GM18505 (cell line): ENCODE results near the gene TACSTD2.
"Not testable (repeated sequence)": the region's sequence is repeated elsewhere in the genome, so short reads cannot be mapped to it uniquely, and the experiment has no call there.

Experiments used
- ATAC-seq: cut with Tn5 transposase; IDR thresholded peaks from one replicate; pipeline ENCODE4 v1.9.1; 2021; ENCODE audit not compliant: unreplicated experiment
- POLR2A ChIP-seq: IDR thresholded peaks from 4 replicates; pipeline ENCODE4 v1.6.1; 2011; ENCODE audit warnings: borderline replicate concordance; ENCODE audit not compliant: insufficient read depth, insufficient read length; ENCODE audit errors: extremely low read depth

The TACSTD2 gene

DNA sequence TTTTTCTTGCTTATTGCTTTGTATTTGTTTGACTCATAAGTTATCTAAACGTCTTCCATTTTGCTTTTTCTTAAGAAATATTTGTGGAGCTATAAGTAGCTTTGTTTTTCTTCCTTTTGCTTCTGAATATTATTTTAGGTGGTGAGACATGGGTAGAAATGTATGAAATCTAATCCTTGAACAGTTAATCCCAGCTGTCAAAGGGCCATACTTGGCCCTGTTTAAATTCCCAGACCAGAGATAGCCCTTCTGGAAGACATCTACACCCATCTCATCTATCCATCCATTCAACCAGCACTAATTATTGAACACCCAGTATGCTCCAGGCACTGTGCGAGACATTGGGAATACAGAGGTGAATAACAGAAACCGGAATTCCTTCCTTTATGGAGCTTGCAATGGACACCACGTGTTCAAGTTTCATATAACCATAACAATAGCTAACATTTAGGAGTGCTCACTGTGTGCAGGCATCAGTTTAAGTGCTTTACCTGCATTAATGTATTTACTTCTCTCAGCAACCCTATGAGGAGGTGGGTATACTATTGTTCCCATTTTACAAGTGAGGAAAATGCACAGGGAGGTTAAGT lies 8.7 kb downstream of the TACSTD2 start:
- no peak for TF ChIP-seq POLR2A
- no peak for ATAC-seq

DNA sequence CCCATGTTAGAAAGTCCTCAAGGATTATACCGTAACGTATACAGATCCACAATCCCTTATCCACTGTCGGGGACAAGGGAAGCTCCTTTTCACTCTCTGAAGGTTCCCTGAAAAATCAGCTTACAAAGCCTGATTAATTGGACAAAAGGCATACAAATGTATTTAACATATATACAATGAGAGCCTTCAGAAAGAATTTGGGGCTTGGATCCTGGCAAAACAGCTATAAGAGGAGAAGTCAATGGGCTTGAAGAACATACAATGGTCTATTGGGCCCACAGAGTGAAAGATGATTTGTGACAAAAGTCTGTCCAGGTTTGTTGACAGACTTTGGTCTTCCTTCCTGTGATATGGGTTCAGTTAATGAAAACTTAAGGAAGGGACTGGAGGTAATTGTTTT lies 10.7 kb downstream of the TACSTD2 start:
- no peak for ATAC-seq
- no peak for TF ChIP-seq POLR2A

DNA sequence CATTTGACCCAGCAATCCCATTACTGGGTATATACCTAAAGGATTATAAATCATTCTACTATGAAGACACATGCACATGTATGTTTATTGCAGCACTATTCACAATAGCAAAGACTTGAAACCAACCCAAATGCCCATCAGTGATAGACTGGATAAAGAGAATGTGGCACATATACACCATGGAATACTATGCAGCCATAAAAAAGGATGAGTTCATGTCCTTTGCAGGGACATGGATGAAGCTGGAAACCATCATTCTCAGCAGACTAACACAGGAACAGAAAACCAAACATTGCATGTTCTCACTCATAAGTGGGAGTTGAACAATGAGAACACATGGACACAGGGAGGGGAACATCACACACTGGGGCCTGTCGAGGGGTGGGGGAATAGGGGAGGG lies 13.3 kb downstream of the TACSTD2 start:
- ATAC-seq = not testable (repeated sequence)

DNA sequence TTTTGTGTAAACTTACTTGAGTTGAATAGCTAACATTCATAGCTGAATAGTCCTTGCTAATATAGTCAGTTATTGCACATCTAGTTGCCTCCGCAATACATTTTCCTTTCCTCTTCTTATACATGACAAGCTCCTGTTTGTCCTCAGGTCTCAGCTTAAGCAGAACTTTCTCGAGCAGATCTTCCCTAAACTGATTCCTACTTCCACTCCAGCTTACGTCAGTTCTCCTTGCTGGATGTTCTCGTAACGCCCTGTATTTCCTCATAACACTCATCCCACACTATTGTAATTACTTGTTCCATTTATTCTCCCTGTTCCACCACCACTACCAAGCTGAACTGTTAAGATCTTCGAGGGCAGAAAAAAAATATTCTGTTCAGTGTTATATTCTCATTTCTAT lies 15.4 kb downstream of the TACSTD2 start:
- no peak for TF ChIP-seq POLR2A
- ATAC-seq = no peak

DNA sequence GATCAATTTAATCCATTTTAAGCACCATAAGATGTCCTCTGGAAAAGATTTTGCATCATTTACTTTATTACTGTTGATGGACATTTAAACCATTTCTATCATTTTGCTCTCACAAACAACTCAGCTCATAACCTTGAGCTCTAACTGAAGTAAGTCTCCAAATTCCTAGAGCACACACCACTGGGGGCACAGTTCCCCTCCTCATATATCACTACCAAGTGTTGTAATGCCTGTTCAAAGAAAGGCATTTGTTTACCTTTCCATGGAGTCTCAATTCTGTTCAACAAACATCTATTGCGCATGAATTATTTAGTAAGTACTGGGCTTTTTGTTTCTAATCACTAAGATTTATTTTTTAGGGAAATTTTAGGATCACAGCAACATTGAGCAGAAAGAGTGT lies 21.7 kb downstream of the TACSTD2 start:
- TF ChIP-seq POLR2A = no peak
- ATAC-seq = no peak

DNA sequence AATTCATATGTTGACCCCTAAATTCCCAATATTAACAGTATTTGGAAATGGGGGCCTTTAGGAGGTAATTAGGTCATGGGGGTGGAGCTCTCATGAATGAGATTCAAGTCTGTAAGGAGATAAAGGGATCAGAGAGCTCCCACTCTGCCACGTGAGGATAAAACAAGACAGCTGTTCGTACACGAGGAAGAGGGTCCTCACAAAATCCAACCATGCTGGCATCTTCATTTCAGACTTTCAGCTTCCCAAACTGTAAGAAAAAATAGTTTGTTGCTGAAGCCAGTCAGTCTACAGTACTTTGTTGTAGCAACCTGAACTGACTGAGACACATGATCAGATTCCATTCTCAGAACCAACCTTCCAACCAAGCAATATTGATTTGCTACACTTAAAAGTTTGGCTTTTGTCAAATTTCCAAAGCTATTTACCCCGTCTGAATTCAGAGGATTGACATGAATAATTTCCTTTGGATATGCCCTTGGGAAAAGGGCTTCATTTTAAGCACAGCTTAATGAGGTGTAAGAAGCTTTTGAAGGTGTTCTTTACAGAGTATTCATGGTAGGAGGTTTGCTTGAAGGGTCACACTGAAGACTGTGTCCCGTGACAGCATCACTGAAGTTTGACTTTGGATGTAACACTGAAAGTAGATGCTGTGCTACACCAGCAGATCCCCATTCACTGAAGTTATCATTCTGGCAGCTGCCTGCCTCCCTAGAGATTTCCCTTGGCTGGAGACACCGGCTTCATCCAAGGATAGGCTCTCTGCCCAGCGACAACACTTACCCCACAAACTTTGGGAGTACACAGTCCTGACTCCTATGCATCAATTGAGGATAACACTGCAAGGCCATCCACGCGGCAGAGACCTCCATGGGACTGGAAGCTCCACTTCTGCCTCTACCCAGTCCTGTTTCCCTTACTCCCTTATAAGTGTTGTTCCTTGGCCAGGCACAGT lies 25.6 kb downstream of the TACSTD2 start:
- TF ChIP-seq POLR2A = no peak
- ATAC-seq = no peak

DNA sequence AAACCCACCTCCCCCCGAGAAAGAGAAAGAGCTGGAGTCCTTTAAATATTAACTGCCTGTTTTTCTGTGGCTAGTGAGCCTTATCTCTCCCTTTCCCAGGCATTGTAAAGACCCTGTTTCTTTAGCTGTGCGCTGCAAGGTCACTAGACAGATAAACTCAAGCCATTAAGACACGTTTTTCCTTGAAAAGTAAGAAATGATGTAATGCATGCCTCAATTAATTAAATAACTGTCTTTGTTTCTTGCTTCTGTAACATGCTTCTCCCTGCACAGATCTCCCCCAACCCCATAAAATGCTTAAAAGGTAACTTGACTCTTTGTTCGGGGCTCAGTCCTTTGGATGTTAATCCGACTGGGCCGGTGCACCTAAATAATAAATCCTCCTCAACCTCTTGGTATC lies 27.8 kb downstream of the TACSTD2 start:
- not testable (repeated sequence) for ATAC-seq

DNA sequence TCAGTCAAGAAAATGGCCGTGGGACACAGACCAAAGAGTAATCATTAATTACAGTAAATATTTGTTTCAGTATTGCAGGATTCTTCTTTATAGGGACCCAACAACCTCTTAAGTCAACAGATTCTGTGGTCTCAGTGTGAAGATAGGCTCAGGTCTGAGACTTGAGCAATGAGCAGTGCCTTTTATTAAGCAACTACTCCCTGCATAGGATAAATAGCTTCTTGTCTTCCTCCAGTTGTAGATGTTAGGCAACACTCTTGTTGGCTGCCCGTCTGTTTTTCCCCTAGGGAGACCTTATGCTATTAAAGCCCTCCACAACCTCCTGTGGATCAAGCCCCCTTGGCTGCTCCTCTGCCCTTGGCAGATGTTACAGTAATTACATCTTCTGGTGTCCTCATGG lies 28.7 kb downstream of the TACSTD2 start:
- ATAC-seq = no peak
- TF ChIP-seq POLR2A = no peak

DNA sequence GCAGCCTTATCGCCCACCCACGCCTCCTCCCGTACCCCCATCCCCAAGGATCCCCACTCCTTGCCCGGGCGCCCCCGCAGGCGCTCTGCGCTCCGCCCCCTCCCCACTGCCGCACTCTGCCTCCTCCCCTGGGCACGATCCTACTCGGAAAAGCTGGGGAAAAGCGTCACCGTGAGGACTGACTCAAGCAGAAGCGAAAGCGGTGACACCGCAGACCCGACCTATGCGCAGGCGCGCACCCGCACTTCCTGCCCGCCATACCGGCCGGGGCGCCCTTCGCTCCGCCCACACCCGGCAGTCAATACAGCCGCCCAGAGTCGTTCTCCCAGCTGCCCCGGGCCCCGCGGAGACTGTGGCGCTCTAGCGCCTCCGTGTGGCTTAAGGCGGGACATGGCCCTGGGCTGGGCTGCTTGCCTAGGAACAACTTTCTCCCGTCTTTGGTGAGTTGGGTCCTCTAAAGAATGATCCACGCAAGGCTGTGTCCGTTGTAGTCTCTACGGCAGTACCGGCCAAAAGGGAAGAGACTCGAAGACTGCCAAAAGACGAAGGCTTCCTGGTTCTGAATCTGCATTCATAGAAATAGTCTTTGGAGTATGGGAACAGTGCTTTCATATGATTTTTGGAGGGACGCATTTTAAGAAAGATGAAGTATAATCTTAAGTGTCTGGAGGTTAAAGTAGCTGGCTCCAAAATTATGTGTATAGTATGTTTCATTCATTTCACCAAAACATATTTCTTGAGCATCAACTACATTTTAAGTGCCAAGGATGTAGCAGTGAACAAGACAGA lies 30.3 kb downstream of the TACSTD2 start, which contains the start of gene OMA1:
Gene OMA1, minus strand, starts transcription at position 207 of the 789 bp plus-strand sequence. CDS start 7,432 bp downstream, outside the sequence.
- TF ChIP-seq POLR2A = peak; percentile 93
- ATAC-seq = peak; percentile 96

DNA sequence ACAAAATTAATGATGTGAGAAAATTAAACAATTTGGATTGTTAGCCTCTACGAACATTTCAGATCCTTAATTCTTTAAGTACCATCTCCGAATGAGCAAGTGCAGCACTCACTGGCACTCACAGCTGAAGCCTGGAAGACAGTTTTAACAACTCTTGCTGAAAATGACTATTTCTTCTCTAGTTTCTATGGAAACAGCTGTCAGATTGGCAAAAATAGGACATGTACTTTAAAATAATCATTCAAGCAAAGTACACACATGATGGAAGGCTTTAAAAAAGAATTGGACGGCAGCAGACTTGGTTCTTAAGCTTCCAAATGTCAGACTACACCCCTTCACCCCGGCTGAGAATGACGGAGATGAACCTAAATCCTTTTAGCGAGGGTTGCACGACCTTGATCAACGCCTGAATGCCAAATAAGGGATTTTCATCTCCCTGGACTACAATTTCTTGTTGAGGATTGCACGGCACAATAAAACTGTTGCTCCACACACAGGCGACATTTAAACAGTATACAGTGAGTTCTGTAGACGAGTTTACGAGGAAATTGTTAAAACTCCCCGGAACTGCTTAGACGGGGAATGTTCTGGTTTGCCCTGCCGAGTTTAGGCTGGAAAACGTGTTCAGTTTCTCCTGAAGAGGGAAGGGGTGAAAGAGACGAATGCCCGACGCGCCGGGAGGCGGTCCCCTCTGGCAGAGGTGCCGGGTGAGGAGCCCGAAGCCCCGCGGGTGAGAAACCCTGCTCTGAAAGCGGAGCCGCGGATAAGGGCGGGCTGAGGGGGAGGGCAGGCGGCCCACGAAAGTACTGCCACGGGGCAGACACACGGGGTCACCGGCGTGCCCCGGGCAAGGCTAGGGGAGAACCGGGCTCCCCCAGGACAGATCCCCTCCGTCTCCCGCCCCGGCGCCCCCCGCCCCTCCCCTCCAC lies 31.2 kb downstream of the TACSTD2 start:
- peak; percentile 50 for ATAC-seq
- no peak for TF ChIP-seq POLR2A

DNA sequence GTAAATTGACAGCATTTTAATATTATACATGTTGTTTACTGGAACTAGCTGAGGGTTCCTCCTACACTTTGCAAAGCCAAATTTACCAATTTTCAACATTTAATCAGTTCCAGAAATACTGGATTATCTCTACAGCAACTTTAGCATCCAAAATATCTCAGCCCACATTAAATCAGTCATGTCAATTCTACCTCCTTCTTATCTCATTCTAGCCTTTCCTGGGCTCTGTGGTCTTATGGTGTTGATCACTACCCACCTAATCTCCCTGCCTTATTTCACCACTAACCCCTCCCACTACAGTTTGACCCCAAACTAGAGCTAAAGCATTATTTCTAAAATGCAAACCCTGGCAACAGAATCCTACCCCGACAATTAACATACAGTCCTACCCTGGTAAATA lies 33.8 kb downstream of the TACSTD2 start:
- TF ChIP-seq POLR2A = no peak

DNA sequence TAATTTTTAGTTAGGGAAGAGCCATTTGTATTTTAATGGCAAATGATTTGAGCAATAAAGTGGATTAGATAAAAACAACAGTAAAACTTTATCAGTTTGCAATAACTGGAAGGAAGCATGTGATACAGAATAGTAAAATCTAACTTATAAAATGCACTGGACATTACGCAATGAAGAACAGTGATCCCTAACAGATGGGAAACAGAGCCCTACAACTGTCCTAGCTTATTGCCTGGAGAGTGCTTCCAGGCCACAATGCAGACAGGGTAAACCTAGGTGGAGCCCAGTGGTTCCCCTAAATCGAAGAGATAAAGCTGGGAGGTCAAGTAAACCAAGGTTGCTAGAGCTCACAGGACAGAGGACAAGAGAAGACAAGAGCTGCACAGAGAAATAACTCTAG lies 37.5 kb downstream of the TACSTD2 start:
- ATAC-seq = no peak
- no peak for TF ChIP-seq POLR2A

More for the DNA sequence above, 33.8 kb downstream of the TACSTD2 start:
- ATAC-seq = no peak

DNA sequence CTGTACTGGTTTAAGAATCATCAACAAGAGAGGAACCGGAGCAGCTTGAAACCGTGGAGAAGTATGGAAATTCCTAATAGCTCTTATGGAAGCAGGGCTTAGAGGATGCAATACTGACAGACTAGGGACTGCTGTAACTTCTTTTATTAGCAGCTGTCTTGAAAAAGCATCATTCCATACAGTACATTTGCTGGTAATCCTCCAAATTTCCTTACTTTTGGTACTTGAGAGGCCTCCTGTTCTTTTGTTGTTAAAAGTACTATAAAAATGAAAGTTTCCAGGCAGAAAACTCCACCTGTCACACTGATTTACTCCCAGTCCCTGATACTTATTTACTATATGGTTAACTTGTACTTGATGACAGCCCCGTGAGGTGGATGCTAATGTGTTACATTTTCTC lies 38.2 kb downstream of the TACSTD2 start:
- ATAC-seq = no peak
- no peak for TF ChIP-seq POLR2A

DNA sequence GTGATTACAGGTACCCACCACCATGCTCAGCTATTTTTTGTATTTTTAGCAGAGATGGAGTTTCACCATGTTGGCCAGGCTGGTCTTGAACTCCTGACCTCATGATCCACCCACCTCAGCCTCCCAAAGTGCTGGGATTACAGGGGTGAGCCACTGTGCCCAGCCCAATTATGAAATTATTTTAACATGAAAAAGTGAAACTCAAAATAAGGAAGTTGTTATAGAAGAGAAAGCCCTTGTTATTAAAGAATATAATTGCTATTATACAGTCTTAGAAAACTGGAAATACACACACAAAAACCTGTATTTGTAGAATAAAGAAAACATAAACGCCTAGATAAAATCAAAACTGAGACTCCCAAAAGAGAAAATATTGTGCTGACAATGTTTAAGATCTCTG lies 45.2 kb downstream of the TACSTD2 start:
- not testable (repeated sequence) for ATAC-seq
